NCI-H524 (cell line): Measurements from ENCODE around the gene COMTD1.

Source experiments
- DNase-seq, 2 experiments: peaks; one replicate each; lab custom pipeline; 2025; lab: John Stamatoyannopoulos, UW

COMTD1 gene

DNA sequence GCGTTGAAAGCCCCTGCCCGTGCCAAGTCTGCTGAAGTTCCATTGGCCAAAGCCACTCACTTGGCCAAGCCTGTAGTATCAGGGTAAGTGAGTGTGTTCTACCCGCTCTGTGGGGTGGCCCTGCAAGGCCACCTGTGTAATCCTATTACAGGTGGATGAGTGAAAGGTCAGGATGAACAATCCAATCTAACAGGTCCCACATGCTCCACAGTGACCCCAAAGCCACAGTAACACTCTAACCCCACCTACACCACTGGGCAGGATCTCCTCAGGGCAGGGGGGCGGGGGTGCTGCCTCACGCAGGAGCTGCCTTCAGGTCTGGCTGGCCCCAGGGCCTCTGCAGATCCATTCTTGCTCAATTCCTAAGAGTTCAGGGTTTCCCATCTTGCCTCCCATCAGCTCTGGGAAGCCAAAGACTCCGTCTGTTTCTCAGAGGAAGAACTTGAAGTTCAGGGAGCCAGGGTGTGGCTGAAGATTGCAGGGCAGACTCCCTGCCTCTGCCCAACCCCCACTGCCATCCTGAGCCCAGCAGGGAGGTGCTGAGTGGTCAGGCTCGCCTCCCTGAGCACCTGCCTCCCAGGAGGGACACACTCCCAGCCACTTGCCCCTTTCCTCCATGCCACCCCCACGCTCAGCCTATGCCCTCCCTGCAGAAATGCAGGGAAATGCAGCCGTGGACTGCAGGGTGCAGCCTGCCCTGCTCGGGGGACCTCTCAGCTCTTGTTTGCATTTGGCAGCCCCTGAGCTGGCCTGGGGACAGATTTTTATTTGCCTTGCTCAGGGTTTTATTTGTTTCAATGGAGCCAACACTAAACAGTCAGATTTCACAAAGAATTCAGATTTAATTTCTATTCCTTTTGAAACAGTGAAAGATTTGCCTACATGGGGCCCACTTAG, 9.8 kb upstream of the COMTD1 start:
- DNase-seq = no peak

DNA sequence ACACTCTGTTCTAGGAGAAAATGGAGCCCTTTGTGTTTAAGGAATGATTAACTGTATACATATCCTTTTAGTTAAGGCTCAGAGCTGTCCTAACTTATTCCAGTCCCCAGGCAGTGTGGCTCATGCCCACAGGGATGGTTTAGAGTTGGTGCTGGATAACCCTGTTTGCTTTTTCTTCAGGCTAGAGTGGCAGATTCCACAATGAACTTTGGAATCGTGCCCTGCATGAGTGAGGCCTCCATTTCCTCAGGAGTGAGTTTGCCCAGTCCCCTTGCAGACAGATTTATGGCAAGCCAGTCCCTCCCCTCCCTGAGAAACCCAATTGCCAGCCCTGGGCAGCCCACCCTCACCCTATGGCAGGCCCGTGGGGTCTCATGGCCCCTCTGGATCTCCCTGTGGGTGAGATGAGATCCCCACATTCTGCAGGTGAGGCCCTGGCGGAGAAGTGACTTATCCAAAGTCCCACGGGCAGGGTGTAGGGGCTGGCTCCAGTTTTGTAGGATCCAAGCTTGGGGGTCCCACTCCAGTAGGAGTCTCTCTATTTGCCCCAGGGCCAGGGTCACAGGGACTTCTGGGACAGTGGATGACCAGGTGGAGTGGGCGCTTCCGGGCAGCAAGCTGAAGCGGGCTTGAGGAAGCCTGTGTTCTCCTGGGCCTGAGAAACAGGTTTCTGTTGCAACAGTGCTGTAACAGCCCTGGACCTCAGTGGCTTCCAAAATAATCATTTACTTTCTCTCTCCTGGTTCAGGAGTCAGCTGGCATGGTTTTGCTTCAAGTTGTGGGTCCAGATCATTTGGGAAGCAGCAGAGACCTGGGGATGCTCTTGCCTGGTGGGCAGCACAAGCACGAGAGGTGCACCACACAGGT, 9.0 kb upstream of the COMTD1 start:
- DNase-seq = no peak

DNA sequence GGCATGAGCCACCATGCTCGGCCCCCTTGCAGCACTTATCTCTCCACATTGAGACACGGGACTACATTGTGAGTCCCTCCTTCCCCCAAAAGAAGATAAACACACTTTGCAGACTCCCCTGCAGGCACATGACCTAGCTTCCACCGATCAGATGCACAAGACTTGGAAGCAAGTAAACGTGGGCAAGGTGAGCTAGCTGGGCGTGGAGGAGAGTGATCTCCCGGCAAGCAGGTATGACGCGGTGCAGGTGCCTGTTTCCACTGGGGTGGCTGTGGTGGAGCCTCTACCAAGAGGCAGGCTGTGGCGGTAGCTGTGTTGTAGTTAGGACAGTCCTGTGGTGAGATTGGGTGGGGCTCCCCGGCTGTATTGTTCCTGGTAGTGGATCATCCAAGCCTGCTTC, 7.7 kb upstream of the COMTD1 start:
- DNase-seq = no peak

DNA sequence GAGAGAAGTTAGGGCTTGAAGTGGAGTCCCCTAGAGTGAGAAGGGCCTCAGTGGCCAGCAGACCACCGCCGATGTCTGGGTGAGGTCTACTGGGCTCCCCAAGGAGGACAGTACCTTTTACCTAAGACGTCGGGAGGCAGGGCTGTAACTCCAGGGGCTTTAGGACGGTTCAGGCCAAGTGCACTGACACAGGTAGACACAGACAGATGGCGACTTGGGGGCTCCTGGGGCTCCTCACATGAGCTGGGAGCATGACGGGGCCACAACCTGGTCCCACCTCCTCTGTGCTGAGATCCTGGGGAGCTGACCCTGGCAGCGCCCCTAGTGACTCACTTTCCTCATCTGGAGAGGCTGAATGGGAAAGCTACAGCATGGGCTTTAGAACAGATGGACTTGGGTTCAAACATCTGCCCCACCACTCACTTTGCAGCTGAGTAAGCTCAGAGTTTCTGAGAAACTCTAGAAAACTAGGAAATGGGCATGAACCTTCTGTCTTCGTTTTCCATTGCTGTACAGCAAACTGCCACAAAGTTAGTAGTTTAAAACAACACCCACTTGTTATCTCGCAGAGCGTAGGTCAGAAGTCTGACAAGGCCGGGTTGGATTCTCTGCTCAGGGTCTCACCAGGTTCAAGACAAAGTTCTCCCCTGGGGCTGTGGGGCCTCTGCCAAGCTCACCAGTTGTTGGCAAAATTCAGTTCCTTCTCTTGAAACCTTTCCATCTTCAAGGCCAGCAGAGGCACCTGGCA, 4.7 kb upstream of the COMTD1 start:
- no peak for DNase-seq

DNA sequence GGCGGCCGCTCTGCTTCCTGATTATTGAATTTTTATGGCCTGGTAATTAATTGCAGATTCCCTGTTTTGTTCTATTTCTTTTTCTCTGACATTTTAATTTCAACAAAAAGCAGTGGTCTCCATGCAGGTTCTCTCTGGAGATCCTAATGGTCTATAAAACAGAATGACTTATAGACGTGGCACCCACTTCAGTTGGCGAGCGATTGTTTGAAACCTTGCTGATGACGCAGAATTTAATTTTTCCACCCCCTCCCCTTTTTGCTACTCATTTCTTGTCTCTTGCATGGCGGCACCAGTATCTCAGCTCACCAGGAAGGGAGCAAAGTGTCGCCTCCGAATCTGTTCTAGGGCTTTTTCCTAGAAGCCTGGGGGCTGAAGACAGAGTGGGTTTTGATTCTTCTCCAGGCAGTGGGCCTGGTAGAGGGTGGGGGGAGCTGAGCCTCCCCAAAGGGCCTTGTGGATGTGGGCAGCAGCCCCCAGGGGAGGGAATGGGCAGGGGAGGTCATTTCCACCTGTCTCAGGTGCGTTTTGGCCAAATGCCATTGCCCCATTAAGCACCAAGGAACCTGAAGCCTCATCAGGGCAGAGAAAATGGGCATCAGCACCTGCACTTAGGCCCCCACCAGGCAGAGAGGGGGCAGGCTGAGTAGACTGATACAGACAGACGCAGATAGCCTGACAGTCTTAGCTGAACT, 3.5 kb upstream of the COMTD1 start:
- no peak for DNase-seq

DNA sequence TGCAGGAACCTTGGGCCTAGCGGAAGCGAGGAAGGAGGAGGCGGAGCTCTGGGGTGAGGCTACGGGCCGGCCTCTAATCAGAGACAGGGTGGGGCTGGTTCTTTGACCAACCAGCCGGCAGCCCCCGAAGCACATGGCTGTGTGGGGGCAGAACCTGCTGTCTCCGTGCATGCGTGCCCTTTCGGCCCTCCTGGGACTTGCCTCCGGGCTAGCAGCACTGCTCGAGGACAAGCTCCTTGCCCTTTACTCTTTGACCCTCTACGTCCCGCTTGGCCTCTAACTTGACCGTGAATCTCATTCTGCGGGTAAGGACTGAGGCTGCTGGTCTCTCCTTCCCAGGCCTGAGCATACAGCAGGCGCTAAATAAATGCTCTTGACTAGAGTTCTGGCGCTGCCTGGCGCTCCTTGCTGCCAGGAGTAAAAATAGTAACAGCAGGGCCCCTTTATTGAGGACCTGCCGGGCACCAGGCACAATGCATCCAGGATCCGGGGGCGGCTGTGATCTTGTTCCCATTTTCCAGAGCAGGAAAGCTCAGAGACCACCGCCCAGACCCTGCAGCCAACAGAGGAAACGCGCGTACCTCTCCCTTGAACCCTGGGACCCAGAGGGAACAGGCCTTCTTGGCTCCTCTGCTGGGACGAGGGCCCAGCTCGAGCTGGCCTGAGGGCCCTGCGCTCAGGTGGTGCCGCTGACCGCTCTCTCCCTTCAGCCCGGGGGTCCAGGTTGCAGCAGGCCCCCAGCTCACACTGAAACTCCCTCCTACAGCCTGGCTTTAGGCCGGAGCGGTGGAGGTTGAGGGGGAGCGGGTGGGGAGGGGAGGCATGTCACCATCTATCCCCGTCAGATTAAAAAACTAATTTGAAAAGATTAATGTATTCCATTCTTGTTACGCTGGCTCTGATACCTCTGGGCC, 2.7 kb upstream of the COMTD1 start:
- no peak for DNase-seq

DNA sequence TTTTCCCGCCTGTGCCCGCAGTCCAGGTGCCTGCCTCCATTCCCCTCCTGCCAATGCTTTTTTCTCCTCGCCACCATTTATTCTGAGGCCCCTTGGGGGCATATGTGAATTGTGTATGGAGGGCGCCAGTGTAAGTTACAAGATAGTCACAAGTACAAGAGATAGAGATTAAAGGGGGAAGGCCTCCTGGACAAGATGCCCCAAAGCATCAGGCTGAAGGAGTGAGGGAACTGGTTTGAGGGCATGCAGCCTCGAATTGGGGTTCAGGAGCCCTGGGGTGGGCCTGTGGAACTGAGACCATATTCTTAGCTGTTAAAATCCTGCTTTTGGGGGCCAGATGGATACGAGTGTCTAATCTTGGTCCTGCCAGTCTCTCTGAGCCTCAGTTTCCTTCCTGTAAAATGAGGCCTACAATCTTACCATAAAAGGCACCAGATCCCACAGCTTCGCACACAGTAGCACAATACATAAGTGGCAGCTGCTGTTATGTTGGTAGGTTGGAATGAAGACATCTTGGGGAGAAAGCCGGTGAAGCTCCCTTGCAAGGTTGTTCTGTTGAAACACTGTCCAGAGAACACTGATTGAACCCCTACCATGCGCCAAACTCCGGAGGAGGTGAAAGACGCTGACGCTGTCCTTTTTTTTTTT, 545 bp upstream of the COMTD1 start:
- DNase-seq = no peak

DNA sequence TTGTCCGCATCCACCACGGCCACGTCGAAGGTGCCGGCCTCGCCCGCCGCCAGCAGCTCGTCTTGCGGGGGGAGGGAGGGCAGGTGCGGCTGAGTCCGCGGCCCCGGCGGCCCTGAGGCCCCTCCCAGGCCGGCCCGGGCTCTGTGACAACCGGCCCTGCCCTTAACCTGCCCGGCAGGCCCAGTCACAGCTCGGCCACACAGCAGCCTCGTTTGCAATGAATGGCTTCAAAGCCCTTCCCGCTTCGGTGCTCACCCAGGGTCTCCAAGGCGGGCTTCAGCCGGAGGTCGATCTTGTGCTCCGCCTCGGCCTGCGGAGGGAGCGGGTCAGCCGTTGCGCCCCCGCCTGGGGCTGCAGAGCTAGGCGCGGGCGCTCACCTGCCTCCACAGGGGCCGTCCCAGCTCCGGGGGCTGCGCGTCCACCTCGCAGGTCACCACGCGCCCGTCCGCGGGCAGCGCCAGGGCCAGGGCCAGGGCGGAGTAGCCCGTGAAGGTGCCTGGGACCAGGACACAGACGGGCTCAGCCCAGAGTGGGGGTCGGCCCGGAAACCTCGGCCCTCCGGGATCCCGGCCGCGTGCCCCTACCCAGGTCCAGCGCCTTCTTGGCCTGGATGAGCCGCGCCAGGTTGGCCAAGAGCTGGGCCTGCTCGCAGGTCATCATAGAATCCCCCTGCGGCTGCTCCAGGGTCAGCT, 928 bp downstream of the COMTD1 start:
- no peak for DNase-seq

DNA sequence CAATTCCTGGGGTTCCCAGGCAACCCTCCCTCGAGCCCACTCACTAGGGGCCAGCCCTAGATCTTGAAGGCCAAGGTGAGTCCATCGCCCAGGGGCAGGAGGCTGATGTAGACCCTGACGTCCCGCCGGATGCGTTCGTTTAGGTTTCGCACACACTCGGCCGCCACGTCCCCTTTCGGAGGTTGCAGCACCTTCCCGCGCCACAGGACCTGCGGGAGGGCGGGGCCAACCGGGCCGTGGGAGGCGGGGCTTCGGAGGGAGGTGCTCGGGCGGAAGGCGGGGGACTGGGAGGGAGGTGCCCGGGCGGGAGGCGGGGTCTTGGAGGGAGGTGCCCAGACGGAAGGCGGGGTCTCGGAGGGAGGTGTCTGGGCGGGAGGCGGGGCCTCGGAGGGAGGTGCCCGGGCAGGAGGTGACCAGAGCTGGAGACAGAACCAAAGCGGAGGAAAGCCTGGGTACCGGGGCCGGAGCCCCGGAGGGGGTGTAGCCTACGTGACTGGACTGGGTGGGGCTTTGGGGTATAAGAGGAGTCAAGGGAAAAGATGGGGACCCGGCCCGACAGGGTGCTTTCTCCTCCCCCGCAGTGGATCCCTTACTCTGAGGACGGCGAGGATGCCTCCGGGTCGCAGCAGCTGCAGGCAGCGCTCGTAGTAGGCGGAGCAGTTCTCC, 1.6 kb downstream of the COMTD1 start:
- DNase-seq = peak in 1 of 2 experiments; percentile 19

DNA sequence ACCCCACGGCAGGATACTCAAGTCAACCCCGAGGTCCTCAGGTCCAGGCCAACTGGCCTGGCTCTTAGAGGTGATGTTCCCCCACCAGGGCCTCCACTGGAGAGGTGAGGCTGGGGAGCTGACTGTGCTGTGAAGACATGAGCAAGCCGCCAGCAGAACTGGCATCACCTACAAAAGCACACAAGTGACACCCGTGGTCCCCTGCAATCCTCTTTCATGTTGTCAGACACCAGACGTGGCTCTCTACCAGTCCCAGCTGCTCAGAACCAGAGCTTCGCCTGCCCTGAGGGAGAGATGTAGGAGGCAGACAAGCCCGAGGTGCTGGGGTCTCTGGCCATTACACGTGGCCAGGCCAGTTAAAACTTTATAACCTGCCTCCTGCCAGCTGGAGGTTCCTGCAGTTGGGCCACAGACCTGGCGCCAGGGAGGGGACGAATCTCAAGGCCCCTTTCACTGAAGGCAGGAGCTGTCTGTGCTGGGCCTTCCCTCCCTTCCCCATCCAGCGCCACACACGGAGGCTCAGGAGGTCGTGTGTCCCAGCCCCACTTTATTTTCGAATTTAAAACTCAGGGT, 2.2 kb downstream of the COMTD1 start:
- DNase-seq = no peak

DNA sequence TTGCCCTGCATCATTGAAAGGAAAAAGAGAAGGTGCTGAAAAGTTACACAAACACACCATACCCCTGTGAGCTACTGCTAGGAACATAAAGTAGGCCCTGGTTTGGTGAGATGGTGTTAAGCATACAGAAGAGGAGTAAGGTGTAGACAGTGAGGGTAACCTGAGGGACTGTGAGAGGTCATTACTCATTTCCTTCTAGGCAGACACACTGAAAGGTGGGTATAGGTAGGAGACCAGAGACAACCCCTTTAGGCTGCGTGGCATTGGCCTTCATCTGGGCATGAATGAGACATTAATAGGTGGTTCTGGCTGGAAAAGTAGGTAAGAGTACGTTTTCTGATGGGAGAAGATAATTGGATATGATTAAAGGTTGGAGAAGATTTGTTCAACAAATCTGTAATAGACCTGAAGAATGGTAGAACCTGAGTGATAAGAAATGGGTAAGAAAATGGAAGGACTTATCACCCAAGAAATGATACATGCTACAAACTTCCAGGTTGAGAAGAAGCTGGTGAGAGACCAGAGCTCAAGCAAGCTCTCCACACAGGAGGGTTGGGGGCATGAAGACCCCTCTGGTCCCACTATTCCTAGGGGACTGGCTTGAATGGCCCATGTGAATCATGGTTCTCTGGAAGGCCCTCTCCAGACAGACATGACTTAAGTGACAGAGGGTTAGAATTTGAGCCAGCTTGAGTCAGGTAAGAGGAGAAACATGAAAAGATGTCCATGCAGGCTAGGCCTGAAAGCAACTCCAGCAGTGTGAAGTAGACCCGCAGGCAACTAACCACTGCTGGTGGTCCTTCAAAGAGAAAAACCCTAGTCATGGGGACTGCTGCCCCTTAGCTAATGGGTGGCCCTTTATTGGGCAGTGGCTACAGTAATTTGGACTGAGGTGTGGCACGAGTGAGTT, 3.8 kb downstream of the COMTD1 start:
- DNase-seq = no peak

DNA sequence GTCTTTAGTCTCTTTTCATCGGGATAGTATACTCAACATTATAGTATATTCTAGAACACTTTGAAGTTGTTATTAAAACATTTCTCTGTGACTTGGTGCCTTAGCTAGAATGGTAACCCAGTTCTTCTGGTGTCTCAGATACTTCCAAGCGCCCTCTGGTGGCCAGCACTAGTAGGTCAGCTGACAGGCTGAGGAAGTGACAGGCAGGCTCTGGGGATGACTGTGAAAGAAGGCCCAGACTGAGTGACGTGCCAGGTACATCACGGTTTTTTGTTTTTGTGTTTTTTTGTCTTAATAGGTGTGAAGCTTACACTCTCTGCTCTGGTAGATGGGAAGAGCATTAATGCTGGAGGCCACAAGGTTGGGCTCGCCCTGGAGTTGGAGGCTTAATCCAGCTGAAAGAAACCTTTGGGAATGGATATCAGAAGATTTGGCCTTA, 5.1 kb downstream of the COMTD1 start:
- peak in 1 of 2 experiments; percentile 49 for DNase-seq

DNA sequence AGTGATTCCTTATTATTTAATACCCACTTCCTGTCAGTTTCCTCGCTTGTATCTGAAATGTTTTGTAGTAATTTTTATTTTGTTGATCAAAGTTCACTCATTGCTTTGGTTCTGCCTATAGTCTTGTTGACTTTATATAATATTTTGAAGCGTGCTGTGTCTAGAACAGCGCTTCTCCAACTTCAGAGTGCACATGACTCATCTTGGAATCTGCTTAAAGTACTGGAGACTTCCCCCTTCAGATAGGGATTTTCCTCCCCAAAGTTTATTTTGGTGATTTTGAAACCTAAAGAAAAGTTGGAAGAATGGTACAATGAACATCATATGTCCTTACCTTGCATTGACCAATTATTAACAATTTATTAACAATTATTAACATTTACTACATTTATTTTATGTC, 5.8 kb downstream of the COMTD1 start:
- DNase-seq = no peak

DNA sequence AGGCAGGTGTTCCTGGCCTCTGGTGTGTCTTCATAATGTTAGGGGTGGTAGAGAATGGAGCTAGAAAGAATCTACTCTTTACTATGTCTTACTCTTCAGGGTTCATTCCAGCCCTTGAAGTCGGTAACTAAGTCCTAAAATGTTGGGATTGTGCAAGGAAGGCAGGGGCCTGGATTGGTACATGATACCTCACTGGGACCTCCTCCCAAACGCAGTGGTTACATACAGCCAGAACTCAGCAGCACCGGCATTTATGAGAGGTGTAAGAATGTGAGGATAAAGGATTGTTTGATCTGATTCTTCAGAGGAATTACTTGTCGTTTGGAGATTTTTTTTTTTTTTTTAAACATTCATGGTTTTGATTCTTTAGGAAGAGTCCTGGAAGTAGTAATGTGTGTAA, 6.9 kb downstream of the COMTD1 start:
- no peak for DNase-seq

DNA sequence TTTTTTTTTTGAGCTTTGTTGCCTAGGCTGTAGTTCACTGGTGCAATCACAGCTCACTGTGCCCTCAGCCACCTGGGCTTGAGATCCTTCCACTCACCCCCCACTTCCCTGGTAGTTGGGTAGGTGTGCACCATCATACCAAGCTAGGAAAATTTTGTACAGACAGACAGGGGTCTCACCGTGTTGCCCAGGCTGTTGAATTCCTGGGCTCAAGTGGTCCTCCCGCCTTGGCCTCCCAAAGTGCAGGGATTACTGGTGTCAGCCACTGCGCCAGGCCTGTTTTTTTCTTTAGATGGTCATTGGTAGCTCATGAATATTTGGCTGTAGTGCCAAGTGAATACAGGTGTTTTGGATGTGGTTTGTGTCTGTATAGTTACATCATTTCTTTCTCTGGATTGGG, 7.5 kb downstream of the COMTD1 start:
- no peak for DNase-seq

DNA sequence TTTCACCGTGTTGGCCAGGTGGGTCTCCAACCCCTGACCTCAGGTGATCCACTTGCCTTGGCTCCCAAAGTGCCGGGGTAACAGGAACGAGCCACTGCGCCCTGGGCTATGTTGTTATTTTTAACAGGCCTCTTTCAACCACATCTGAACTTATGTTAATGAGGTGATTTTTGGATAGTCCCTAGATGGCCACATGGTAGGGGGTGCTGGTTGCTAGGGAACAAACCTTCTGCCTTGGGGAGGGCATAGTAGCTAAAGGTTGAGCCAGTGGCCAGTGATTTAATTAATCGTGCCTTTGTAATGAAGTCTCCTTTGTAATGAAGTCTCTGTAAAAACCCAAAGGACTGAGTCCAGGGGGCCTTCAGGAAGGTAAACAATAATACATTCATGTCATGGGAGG, 9.1 kb downstream of the COMTD1 start:
- no peak for DNase-seq

DNA sequence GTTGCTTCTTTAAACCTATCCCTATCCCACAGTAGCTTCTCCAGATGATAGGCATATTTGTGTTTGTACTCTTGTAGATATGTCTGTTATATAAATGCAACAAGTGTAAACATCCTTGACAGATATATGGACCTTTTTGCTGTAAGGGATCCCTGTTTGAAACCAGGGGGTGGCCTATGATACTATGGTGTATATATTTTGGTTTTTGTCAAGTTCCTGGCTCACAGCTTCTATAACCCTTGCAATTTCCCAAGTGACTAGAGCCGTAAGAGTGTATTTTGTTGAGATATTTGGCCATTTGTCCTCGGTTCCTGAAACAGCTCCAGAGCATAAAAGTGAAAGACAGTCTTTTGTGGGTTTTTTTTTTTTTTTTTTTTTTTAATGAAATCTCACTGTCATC, 9.7 kb downstream of the COMTD1 start:
- DNase-seq = no peak

DNA sequence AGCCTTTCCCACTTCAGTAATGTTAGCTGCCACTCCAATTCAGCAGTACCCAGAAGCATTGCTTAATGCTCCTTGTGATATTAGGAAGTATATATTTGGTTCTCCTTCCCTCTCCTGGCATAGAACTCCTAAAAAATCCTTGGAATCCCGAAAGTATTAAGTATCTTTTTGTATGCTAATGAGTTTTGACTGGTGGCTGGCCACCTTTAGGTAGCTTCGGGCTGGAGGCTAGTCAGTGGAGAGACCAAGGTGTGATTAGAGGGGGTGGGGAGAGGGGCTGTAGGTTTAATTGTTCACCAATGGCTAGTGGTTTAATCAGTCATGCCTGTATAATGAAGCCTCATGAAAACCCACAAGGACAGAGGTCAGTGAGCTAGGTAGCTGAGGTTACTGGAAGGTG, 12.2 kb downstream of the COMTD1 start:
- DNase-seq = no peak
